ENCODE results near the gene DUOX1. TPM values are rescaled to one million over a fixed set of nuclear protein-coding genes. Genes with fewer than 3 reads are reported as not detected.
A peak's percentile ranks its signal among the peaks of the same experiment; 100 is the strongest.

Gene DUOX1
- total and polyA plus RNA-seq, 4 donors, result 0.02 to 0.94 (median 0.08) TPM; not detected in 1

- H3K36me3 ChIP-seq (ENCODE audit: control insufficient read depth in 4 of 4, insufficient read depth in 3 of 4, low read depth in 1 of 4, low read length in 3 of 4), result no peaks in the 10 kb centered on the region
- peaks cover 0 to 2% (median 0%) of the 10 kb centered on the region in 4 donors for H3K4me1 ChIP-seq (ENCODE audit: control insufficient read depth in 4 of 4, insufficient read depth in 4 of 4, low read length in 3 of 4)
- no peaks in the 10 kb centered on the region for H3K27me3 ChIP-seq (ENCODE audit: control insufficient read depth in 4 of 4, insufficient read depth in 4 of 4, low read length in 3 of 4)
- H3K27ac ChIP-seq (ENCODE audit: low read depth in 1 of 2, low read length in 2 of 2), result no peak overlapping the region
- no peak overlapping the region for H3K9ac ChIP-seq (ENCODE audit: low read depth in 1 of 2, low read length in 2 of 2)
- no peaks in the 10 kb centered on the region for H3K9me3 ChIP-seq (ENCODE audit: control insufficient read depth in 4 of 4, low read length in 3 of 4)
- 87% methylated on average over 1 of the region's 1 CpG for WGBS
- H3K4me3 ChIP-seq (ENCODE audit: low read depth in 1 of 3, low read length in 3 of 3), result no peak overlapping the region
- no peak for DNase-seq (ENCODE audit: low spot score)
- TF ChIP-seq ATF3 (IDR thresholded peaks at IDR 0.05) (no peak), FOXA2 (IDR thresholded peaks at IDR 0.05) (no peak), JUND (IDR thresholded peaks at IDR 0.05) (no peak)
Measured at GRCh38 chr15:45157974-45158373, 28.2 kb downstream of the DUOX1 start.

GRCh38 chr15:45161666-45162065, 31.9 kb downstream of the DUOX1 start:
- 92% methylated on average over 14 of the region's 14 CpGs for WGBS
- Histone ChIP-seq H3K9ac (ENCODE audit: low read depth in 1 of 2, low read length in 2 of 2) (no peak overlapping the region), H3K36me3 (ENCODE audit: control insufficient read depth in 4 of 4, insufficient read depth in 3 of 4, low read depth in 1 of 4, low read length in 3 of 4) (no peaks in the 10 kb centered on the region), H3K4me3 (ENCODE audit: low read depth in 1 of 3, low read length in 3 of 3) (no peak overlapping the region), H3K9me3 (ENCODE audit: control insufficient read depth in 4 of 4, low read length in 3 of 4) (no peaks in the 10 kb centered on the region), H3K27ac (ENCODE audit: low read depth in 1 of 2, low read length in 2 of 2) (no peak overlapping the region), H3K4me1 (ENCODE audit: control insufficient read depth in 4 of 4, insufficient read depth in 4 of 4, low read length in 3 of 4) (peaks cover 0 to 9% (median 3%) of the 10 kb centered on the region in 4 donors), H3K27me3 (ENCODE audit: control insufficient read depth in 4 of 4, insufficient read depth in 4 of 4, low read length in 3 of 4) (no peaks in the 10 kb centered on the region)
- no peak for DNase-seq (ENCODE audit: low spot score)
- TF ChIP-seq EGR1 (IDR thresholded peaks at IDR 0.05; ENCODE audit: low read depth in 2 of 2) (no peak), ZBTB33 (IDR thresholded peaks at IDR 0.05) (no peak), GABPA (IDR thresholded peaks at IDR 0.05 in 1 of 2, conservative IDR thresholded peaks at IDR 0.05 in 1 of 2) (no peak), CTCF (IDR thresholded peaks at IDR 0.05; ENCODE audit: low read depth, low read length, missing input control) (no peak), RXRA (IDR thresholded peaks at IDR 0.05) (no peak), MAX (IDR thresholded peaks at IDR 0.05) (no peak), FOXA2 (IDR thresholded peaks at IDR 0.05) (no peak), YY1 (IDR thresholded peaks at IDR 0.05) (no peak), RAD21 (IDR thresholded peaks at IDR 0.05) (no peak), JUND (IDR thresholded peaks at IDR 0.05) (no peak)

- Histone ChIP-seq H3K4me1 (ENCODE audit: control insufficient read depth in 4 of 4, insufficient read depth in 4 of 4, low read length in 3 of 4) (peaks cover 2 to 12% (median 3%) of the 10 kb centered on the region in 4 donors), H3K36me3 (ENCODE audit: control insufficient read depth in 4 of 4, insufficient read depth in 3 of 4, low read depth in 1 of 4, low read length in 3 of 4) (no peaks in the 10 kb centered on the region), H3K9me3 (ENCODE audit: control insufficient read depth in 4 of 4, low read length in 3 of 4) (no peaks in the 10 kb centered on the region), H3K4me3 (ENCODE audit: low read depth in 1 of 3, low read length in 3 of 3) (no peak overlapping the region), H3K9ac (ENCODE audit: low read depth in 1 of 2, low read length in 2 of 2) (no peak overlapping the region), H3K27me3 (ENCODE audit: control insufficient read depth in 4 of 4, insufficient read depth in 4 of 4, low read length in 3 of 4) (no peaks in the 10 kb centered on the region), H3K27ac (ENCODE audit: low read depth in 1 of 2, low read length in 2 of 2) (no peak overlapping the region)
- TF ChIP-seq HNF4A (conservative IDR thresholded peaks at IDR 0.05) (no peak), CTCF (IDR thresholded peaks at IDR 0.05; ENCODE audit: low read depth, low read length, missing input control) (peak; percentile 97), RAD21 (IDR thresholded peaks at IDR 0.05) (peak; percentile 97 to 99)
- peak; percentile 82 for DNase-seq (ENCODE audit: low spot score)
- 8% methylated on average over 7 of the region's 7 CpGs for WGBS
Measured at GRCh38 chr15:45162771-45163507, 33.1 kb downstream of the DUOX1 start.
